OCI-LY3 (cell line): ENCODE measurements around the gene BBOX1.

Source experiments
- H2AFZ ChIP-seq: fragments of 200-600, 300-600 bp; shearing (Covaris generic); 2 replicates; pipeline ENCODE4 v1.6.0; 2014; ENCODE audit warnings: antibody characterized with exemption, low read depth, low read length
- H3K27ac ChIP-seq: fragments of 200-600, 300-600 bp; sonication (generic); 2 replicates; pipeline ENCODE4 v1.5.1; 2014; ENCODE audit warnings: mild to moderate bottlenecking, low read length, moderate library complexity, mixed read lengths
- H3K27me3 ChIP-seq: fragments of 200-600, 300-600 bp; sonication (generic); 2 replicates; pipeline ENCODE4 v1.6.1; 2014; ENCODE audit warnings: low read depth, low read length, mixed read lengths
- H3K36me3 ChIP-seq: fragments of 200-600, 300-600 bp; sonication (generic); replicated peaks from 2 replicates; pipeline ENCODE3; 2014; ENCODE audit warnings: low read depth, low read length, mixed read lengths
- H3K4me1 ChIP-seq: fragments of 300-600, 200-600 bp; sonication (generic); 2 replicates; pipeline ENCODE4 v1.6.1; 2014; ENCODE audit warnings: low read length, mixed read lengths
- H3K4me2 ChIP-seq: fragments of 200-600, 300-600 bp; sonication (generic); 2 replicates; pipeline ENCODE4 v1.6.1; 2014; ENCODE audit warnings: low read length, mixed read lengths
- H3K4me3 ChIP-seq: fragments of 300-600, 200-600 bp; sonication (generic); 2 replicates; pipeline ENCODE4 v1.5.1; 2014; ENCODE audit warnings: antibody characterized with exemption, mild to moderate bottlenecking, low read length, moderate library complexity
- H3K79me2 ChIP-seq: fragments of 300-600, 200-600 bp; shearing (Covaris generic); 2 replicates; pipeline ENCODE4 v1.6.1; 2014; ENCODE audit warnings: mild to moderate bottlenecking, low read length, mixed read lengths
- H3K9ac ChIP-seq: fragments of 300-600, 200-600 bp; shearing (Covaris generic); 2 replicates; pipeline ENCODE4 v1.6.0; 2014; ENCODE audit warnings: mild to moderate bottlenecking, low read length, moderate library complexity
- H3K9me3 ChIP-seq: fragments of 200-600, 300-600 bp; shearing (Covaris generic); 2 replicates; pipeline ENCODE4 v1.6.1; 2014; ENCODE audit warnings: low read length, mixed read lengths; ENCODE audit not compliant: insufficient read depth
- H4K20me1 ChIP-seq: fragments of 200-600, 300-600 bp; sonication (generic); 2 replicates; pipeline ENCODE4 v1.6.1; 2016; ENCODE audit warnings: low read length, mixed read lengths; ENCODE audit not compliant: insufficient read depth
- CTCF ChIP-seq: fragments of 200-600, 300-600 bp; sonication (generic); IDR thresholded peaks from 2 replicates; pipeline ENCODE4 v1.5.1; 2014; ENCODE audit warnings: antibody characterized with exemption, low read length, low read depth
- EZH2phosphoT487 ChIP-seq: fragments of 200-600 bp; shearing (Covaris generic); IDR thresholded peaks from 2 replicates; pipeline ENCODE4 v1.6.1; 2018; ENCODE audit warnings: antibody characterized with exemption, mixed run types, low read depth

BBOX1 gene

GRCh38 chr11:27150098-27150497, 109.5 kb downstream of the BBOX1 start:
- no peak overlapping the region for H3K27ac ChIP-seq
- H3K4me2 ChIP-seq: no peak overlapping the region
- H3K9me3 ChIP-seq: no peaks in the 10 kb centered on the region
- no peaks in the 10 kb centered on the region for H3K27me3 ChIP-seq
- H4K20me1 ChIP-seq: no peaks in the 10 kb centered on the region
- no peak overlapping the region for H2AFZ ChIP-seq
- H3K4me1 ChIP-seq: no peaks in the 10 kb centered on the region
- no peak overlapping the region for H3K9ac ChIP-seq
- TF ChIP-seq EZH2phosphoT487 (no peak), CTCF (no peak)
- H3K4me3 ChIP-seq: no peak overlapping the region
- no peaks in the 10 kb centered on the region for H3K79me2 ChIP-seq
- H3K36me3 ChIP-seq: no peaks in the 10 kb centered on the region

- H3K27ac ChIP-seq: no peak overlapping the region
- no peak for TF ChIP-seq EZH2phosphoT487
- TF ChIP-seq CTCF: no peak
- H3K9ac ChIP-seq: no peak overlapping the region
- no peaks in the 10 kb centered on the region for H3K4me1 ChIP-seq
- H3K27me3 ChIP-seq: no peaks in the 10 kb centered on the region
- no peak overlapping the region for H3K4me3 ChIP-seq
- H2AFZ ChIP-seq: no peak overlapping the region
- H3K9me3 ChIP-seq: no peaks in the 10 kb centered on the region
- H3K79me2 ChIP-seq: no peaks in the 10 kb centered on the region
- no peaks in the 10 kb centered on the region for H3K36me3 ChIP-seq
- no peaks in the 10 kb centered on the region for H4K20me1 ChIP-seq
- H3K4me2 ChIP-seq: no peak overlapping the region
These were observed 112.5 kb downstream of the BBOX1 start for GRCh38 chr11:27153136-27153535.

- Histone ChIP-seq H3K4me1 (no peaks in the 10 kb centered on the region), H3K4me3 (0 out of 2 replicates have a peak overlapping the region, but pooled peaks have one; percentile 27), H3K27ac (no peak overlapping the region), H3K79me2 (no peaks in the 10 kb centered on the region), H3K36me3 (no peaks in the 10 kb centered on the region), H3K4me2 (peak overlapping the region; percentile 40), H3K27me3 (no peaks in the 10 kb centered on the region), H3K9me3 (no peaks in the 10 kb centered on the region), H4K20me1 (no peaks in the 10 kb centered on the region), H3K9ac (no peak overlapping the region), H2AFZ (no peak overlapping the region)
- no peak for TF ChIP-seq EZH2phosphoT487
- TF ChIP-seq CTCF: peak; percentile 73
These were observed 118.1 kb downstream of the BBOX1 start for GRCh38 chr11:27158456-27159334.

GRCh38 chr11:27159335-27159679, 118.7 kb downstream of the BBOX1 start:
- Histone ChIP-seq H2AFZ (no peak overlapping the region), H3K36me3 (no peaks in the 10 kb centered on the region), H3K4me3 (no peak overlapping the region), H3K79me2 (no peaks in the 10 kb centered on the region), H3K4me2 (no peak overlapping the region), H3K9ac (no peak overlapping the region), H4K20me1 (no peaks in the 10 kb centered on the region), H3K27ac (no peak overlapping the region), H3K9me3 (no peaks in the 10 kb centered on the region), H3K4me1 (no peaks in the 10 kb centered on the region), H3K27me3 (no peaks in the 10 kb centered on the region)
- TF ChIP-seq CTCF: no peak
- no peak for TF ChIP-seq EZH2phosphoT487
